Bone marrow (tissue), 2 donors: ENCODE results near the gene TAAR9.

Source experiments
- DNase-seq, 2 donors: peaks; one replicate each; lab custom pipeline; 2025; lab: John Stamatoyannopoulos, UW

The TAAR9 gene, protein sequence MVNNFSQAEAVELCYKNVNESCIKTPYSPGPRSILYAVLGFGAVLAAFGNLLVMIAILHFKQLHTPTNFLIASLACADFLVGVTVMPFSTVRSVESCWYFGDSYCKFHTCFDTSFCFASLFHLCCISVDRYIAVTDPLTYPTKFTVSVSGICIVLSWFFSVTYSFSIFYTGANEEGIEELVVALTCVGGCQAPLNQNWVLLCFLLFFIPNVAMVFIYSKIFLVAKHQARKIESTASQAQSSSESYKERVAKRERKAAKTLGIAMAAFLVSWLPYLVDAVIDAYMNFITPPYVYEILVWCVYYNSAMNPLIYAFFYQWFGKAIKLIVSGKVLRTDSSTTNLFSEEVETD

DNA sequence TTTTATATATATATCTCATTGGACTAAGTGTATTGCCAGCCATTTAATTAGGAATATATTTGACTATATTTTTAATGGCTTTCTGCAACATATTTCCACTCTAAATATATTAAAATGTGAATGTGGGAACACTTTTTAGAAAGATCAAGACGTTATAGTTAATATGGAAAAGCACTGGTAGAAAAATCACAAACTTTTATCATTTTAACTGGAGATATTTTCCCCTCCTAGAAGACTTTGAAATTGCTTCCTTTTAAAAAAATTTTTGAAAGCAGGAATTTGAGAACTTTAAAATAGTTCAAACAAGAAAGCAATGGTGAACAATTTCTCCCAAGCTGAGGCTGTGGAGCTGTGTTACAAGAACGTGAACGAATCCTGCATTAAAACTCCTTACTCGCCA is at the start of gene TAAR9:
TAAR9 (plus strand) TSS at position 301 of the 400 bp plus-strand sequence; CDS start at position 314, 13 bp downstream.
- DNase-seq, result no peak

DNA sequence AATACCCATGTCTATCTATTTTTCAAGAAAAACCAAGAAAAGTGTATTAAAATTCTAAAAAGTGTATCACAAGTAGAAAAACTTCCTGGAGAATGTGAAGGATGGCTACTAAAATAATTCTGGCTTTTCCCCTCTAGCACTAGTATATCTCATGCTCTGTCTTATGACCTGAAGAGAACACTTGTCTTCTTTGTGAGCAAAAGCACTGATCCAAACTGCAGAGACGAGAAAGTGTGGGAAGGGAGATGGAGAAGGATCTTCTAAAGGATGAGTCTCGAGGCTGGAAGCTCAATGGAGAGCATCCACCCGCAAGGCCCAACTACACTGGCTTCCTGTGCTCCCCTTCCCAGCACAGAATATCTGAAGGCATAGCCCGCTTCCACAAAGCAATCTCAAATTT is 48.7 kb upstream of the TAAR9 start:
- DNase-seq, result no peak

DNA sequence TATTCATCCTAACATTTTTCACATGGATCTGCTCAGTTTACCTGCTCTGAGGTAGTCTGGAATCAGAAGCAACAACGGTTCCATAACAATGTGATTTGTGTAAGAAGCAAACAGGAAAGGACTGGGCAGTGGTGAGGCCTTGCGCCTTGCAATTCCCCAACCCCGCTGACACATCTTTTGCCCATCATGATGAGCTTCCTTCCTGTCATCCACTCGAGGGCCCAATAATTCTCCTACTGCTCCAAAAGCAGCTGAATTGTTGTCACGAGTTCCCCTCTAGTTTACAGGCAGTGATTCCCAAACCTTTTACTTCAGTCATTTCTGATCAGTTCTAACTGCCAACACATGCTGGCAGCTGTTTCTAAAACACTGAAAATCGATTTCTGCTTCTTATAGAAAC is 48.1 kb upstream of the TAAR9 start:
- no peak for DNase-seq

DNA sequence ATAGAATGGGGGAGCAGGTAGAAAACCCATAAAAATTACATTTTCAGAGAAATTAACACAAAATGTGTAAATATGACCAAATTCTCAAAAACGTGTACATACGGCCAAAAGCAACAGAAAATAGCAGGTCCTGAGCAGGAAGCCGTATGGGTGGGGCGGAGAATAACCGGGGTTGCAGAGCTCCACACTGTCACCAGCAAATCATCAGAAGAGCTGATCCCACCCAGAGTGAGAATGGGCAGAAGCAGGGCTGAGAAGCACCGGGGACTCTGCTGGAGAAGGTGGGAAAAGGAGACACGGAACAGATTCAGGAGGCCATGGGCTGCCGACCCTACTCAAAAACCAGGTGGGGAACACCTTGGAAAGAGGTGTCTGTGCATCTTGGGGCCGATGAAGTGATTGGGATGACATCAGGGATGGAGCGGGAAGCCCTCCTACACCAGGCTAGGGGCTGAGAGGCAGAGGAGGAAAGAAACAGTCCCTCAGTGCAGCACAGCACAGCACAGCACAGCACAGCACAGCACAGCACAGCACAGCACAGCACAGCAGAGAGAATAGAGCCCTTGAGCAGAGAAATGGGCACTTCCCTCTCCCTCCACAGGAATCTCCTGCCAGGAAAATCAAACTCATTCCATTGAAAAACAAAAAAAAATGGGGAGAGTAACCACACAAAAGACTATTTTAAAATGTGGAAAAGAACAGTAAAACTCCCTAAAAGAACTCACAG is 47.4 kb upstream of the TAAR9 start:
- no peak for DNase-seq

DNA sequence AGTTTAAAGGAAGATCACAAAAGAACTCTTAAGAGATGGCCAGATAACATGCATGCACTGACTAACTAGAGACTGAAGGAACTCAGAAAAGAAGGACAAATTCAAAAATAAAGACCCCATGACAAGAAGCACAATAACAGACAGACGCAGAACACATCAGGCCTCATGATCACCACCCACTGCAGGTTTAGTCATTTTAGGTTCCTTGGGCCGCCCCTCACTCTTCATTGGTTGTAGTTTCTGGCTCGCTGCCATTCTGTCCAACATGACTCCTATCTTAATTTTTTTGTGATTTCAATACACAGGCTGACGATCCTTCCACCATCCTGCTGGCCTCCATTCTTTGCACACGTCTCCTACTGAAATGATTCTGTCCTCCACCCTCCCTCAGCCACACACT is 46.8 kb upstream of the TAAR9 start:
- DNase-seq, result no peak

DNA sequence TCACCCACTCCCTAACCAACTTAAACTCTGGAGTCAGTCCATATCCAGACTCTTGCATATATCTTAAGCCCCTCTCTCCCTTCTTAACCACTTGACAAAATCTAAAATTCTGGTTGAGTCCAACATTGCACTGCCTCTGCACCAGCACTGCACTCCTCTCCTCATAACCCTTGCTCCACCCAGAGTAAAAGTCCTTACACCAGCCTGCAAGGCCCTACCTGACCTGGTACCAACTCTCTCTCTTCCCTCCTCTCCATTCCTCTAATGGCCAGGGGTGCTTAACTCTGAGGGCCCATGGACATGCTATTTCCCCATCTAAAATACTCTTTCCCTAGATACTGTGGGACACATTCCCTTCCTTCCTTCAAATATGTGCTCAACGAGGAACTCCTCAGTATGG is 46.2 kb upstream of the TAAR9 start:
- DNase-seq, result no peak

DNA sequence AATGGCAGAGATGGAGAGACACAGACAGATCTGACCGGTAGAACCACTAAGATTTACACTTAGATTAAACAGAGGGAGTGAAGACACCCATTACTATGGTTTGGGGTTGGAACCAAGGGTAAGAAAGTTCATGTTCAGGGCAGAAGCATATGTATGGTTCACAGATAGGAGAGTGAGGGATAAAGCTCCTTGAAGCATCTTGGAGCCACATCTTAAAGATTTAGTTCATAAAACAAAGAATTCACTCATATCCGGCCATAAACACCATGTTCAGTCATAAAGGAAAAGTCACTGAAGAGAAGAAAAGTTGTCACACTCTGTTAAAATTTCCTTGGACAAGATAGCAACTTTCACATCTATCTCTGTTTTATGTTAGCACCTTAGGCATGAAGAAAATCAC is 43.1 kb upstream of the TAAR9 start:
- DNase-seq, result no peak

DNA sequence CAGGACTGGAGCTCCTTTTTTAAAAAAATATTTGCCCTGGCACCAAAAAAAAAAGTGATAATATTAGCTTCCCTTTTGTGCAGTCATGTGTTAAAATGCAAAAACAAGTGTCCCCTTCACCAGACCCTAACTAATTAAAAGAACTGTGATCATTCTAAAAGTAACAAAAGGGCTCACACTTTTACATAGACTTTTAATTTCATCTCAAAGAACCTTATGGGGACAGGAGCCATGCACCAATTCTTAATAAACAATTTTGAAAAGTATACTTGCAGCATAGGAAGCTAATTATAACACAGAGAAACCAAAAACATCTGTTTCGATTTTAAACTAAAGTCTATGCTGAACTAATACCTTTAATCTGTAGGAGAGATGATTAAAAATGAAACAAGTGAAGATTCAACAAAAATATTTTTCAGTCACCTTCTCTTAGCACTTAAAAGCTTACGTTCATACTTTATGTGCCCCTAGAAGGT is 42.4 kb upstream of the TAAR9 start:
- no peak for DNase-seq

DNA sequence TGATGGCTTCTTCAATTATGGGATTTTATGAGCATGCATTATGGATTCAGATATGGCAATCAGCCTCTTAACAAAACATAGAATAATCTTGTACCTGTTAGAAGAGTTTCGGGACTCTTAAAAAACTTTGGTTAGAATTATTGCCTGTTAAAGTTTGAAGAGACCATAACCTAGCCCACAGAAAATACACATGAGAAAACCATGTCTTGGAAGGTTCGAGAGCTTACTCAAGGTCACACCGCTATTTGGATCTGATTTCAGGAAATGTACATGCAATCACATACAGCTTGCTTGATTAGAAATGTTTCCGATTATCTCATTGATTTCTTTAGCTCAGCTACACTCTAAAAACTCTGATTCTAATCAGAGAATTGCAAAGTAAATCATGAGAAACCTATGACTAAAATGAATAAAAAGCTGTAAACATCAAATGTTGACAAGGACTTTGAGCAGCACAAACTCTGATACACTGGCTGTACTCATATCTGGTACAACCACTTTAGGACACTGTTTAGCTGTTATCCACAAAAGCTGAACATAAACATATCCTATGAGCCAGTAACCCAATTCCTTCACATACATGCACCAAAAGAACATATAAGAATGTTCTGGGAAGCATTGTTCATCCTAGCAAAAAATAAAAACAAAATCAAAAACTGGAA is 41.4 kb upstream of the TAAR9 start:
- DNase-seq, result no peak

DNA sequence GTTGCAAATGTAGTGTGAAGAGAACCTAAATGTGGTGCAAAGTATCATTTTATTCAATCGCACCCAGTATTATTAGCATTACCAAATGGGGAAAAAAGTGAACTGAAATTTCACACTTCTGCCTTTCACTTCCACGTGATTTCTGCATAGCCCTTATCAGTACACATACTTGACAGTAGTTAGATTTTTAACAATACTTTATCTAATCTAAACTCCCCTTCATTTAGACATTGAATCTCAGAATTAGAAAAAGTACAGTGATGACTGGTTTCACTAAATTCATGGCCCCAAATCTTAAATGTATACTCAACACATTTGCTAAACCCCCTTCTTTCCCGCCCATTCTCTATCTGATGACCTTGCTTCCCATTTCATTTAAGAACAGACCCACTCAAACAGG is 39.4 kb upstream of the TAAR9 start:
- DNase-seq, result no peak

DNA sequence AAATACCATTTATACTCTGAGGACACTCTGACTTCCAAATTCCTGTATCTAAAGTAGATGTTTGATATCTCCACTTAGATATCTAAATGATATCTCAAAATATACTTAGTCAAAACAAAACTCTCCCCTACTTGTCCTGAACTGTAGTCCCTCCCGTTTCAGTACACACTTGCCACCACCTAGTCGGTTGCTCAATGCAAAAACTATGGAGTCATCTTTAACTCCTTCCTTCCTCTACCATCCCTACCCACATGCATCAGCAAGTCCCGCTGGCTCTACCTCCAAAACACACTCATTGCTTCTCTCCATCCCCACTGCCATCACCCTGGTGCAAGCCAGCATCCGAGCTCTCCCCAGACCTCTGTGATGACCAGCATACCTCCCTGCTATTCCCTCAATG is 38.3 kb upstream of the TAAR9 start:
- DNase-seq, result no peak

DNA sequence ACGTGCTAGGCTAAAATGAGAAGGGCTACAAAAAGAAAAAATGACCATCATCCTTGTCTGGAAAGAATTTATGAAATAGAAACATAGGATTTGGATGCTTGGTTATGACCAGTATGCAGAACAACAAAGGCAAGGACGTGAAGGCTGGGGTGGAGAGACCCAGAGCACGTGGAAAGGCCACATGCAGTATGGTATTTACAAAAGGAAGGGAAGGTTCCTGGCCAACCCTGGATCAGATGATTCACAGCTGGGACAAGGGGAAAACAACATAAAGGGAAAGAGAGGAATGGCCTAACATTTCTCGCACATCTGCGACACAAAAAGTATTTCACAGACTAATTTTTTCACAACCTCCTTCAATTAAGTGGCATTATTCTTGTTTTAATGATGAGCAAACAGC is 33.3 kb upstream of the TAAR9 start:
- no peak for DNase-seq

DNA sequence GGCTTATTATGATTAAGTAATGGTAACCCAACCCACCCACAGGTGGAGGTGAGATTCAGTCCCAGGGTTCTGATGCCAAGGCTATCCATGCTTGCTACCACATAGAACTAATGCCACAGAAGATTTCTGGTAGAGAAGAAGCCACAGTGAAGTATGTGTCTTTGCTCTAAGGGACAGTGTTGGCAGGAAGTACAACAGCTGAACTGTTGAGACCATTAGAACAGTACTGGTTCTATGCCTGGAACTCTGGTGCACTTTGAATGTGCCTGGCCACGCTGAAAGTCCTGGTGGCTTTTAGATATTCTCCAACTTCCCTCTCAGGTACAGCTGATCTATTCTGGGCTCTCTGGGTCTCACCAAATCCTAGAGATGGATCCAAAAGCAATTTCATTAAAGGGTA is 32.9 kb upstream of the TAAR9 start:
- no peak for DNase-seq

DNA sequence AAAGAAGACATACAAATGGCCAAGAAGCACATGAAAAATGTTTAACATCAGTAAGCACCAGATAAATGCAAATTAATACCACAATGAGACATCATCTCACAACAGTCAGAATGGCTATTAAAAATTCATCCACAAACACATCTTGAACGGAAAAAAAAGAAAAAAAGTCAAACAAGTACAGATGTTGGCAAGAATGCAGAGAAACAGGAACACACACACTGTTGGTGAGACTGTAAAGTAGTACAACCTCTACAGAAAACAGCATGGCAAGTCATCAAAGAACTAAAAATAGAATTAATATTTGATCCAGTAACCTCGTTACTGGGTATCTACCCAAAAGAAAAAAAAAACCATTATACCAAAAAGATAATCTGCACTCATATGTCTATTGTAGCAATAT is 31.6 kb upstream of the TAAR9 start:
- DNase-seq, result no peak

DNA sequence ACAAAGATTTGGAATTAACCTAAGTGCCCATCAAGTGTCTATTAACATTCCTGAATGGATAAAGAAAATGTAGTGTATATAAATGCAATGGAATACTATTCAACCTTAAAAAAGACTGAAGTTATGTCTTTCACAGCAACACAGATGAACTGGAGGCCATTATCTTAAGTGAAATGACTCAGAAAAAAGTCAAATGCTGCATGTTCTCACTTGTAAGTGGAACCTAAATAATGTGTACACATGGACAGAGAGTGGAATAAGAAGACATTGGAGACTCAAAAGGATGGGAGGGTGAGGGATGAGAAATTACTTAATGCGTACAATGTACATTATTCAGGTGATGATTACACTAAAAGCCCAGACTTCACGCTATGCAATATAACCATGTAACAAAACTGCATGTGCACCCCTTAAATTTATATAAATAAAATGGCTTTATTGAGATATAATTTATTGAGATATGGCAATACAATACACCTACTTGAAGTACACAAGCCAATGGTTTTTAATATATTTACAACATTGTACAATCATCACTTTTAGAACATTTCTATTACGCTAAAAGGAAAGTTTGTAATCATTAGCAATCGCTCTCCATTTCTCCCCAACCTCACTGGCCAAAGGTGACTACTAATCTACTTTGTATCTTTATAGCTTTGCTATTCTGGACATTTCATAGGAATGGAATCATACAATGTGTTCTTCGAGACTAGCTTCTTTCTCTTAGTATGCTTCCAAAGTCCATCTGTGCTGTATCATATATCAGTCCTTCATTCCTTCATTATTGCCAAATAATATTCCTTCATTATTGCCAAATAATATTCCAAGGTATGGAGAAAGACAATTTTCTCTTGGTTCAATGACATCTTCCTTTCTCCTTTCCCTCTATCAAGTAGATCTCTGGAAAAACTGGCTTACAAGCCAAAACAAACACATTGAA is 30.9 kb upstream of the TAAR9 start:
- no peak for DNase-seq

DNA sequence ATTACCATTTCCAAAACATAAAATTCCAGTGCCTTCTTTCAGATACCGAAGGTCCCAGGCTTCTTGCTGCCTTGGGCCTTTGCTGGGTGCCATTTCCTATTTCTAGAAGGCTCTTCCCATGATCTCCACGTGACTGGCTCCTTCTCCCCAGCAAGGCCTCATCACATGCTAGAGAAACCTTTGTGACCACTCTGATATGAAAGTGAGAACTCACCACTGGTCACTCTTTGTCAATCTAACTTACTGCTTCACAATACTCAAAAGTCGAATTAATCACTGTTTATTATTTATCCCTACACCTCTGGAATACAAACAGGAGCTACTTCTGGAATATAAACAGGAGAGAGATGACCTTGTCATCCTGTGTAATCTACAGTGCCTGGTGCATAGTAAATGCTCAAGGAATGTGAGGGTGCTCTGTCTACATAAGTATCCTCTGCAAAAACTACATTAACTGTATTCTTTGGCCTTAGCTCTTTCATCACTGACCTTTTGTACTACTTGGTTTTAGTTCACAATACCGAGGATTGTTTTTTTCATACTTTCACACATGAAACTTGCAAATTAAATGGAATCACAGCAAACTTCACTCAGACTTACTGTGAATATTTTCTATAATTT is 26.8 kb upstream of the TAAR9 start:
- no peak for DNase-seq

DNA sequence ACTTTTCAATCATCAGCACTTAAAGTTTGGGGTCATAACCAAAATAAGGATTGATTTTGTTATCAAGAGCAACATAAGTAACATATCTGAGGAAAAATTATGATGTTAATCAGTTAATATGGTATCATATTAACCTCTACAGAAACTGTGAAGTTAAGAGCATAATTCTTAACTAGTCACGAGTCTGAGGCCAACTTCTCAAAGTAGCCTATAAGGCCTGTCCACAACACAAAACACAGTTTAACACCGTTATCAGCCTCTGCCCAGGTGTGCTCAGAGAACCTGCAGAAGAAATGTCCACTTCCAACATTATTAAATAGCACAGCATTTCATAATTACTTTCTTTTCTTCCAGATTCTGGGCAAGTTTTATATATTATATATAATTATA is 26.3 kb upstream of the TAAR9 start:
- DNase-seq, result no peak

DNA sequence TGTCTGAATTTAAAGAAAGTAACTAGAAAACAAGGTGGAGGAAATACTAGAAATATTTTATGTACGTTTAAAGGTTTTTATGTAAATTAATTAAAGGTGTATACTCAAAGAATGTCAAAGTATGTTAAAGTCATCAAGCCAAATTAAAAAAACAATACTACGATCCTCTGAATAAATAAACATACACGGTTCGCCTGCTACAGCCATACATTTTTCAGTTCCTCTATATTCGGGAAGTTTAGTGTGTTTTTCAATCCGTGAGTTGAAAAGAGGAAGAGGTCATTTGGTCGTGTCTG is 25.8 kb upstream of the TAAR9 start:
- DNase-seq, result peak in 1 of 2 donors; percentile 69

DNA sequence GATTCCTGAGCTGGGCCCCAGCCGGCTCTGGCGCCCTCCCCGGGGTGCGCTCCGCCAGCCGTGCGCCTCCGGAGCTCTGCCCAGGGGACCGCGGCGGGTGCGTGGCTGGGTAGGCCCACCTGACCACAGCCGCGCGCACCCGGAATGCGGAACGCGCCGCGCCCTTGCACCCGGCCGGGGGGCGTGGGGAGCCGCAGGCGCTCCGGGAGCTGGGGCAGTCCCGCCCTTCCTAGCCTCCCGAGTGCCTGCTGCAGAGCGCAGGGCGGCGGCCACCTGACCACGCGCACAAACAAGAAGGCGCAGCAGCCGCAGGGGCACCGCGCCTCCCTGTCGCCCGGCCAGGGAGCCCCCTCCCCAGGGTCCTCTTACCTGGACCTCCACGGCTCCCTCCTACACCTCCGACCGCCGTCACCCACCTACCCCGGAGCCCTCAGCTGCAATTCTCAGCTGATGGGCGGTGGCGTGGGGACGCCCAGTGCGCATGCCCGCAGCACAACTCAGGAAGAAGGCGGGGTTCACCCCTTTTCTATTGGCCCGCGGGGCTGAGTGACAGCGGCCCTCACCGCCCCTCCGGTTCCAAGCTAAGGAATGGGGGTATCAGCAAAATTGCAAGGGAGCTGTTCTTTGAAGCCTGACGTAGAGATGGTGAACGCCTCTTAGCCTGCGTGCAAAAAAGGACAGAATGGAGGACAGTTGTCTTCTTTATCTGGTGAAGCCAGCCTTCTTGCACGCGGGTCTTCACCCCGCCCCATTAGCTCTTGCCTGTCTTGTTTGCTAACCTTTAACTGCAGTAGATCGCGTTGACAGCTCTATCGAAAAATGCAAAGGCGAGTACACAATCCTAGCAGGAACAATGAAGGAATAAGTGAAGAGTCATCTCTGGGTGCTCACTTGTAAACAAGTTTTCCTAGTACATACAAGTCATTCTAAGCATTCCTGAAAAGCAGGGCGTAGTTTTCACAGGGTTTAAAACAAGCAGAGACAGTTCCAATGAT is 25.1 kb upstream of the TAAR9 start, which contains the start of gene STX7:
STX7 (minus strand) TSS at position 479 of the 995 bp plus-strand sequence. CDS start 9,586 bp downstream, outside the sequence.
- peak; percentile 79 to 96 for DNase-seq

DNA sequence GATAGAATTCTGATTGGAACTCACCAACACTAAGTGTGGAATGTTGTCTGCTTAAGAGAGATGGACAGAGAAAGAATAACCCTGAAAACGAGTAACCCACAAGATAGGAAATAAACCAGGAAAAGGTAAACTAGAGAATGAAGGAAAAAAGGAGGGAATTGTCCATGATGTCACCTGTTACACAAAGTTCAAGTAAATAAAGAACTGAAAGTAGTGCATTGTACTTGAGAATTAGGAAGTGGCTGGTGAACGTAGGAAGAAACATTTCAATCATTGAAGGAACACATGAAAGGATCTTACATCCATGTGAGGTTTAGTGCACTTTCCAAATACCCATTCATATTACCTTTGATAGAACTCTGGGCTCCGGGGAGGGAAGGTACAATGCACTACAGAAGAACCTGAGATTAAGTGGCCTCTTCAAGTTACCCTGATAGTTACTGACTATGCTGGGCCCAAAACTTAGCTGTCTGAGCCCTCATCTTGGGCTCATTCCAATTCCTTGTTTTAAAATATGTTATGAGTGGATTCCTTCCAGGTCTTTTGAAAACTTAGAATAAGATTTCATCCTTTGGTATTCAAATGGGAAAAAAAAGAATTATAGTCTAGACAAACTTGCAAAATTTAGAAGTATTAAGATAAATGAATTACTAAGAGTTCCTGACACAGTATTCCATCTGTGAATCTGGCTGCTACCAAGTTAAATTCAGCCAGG is 24.1 kb upstream of the TAAR9 start:
- DNase-seq, result no peak
